Smooth muscle cell (in vitro differentiated cells): ENCODE results near the gene SP1. TPM values are rescaled to one million over a fixed set of nuclear protein-coding genes. Genes with fewer than 3 reads are reported as not detected.

Experiments
- DNase-seq: peaks from one replicate; lab custom pipeline; 2025; ENCODE audit not compliant: unreplicated experiment; lab: John Stamatoyannopoulos, UW
- H2AFZ ChIP-seq: fragments of 200-600 bp; sonication (generic); 2 replicates; pipeline ENCODE4 v1.6.0; 2016; ENCODE audit warnings: antibody characterized with exemption, low read depth, mild to moderate bottlenecking
- H3F3A ChIP-seq: fragments of 200-600 bp; sonication (generic); 2 replicates; pipeline ENCODE4 v1.6.0; 2017; ENCODE audit warnings: antibody characterized with exemption, low read depth
- H3K27ac ChIP-seq: fragments of 200-600 bp; sonication (generic); 2 replicates; pipeline ENCODE4 v1.5.1; 2016; ENCODE audit warnings: low read depth, mild to moderate bottlenecking
- H3K27me3 ChIP-seq: fragments of 200-600 bp; sonication (generic); 2 replicates; pipeline ENCODE4 v1.6.1; 2016; ENCODE audit warnings: low read depth, mild to moderate bottlenecking
- H3K36me3 ChIP-seq: fragments of 200-600 bp; sonication (generic); 2 replicates; pipeline ENCODE4 v1.5.1; 2016; ENCODE audit warnings: low read depth
- H3K4me1 ChIP-seq: fragments of 200-600 bp; sonication (generic); 2 replicates; pipeline ENCODE4 v1.5.1; 2016; ENCODE audit warnings: low read depth
- H3K4me2 ChIP-seq: fragments of 200-600 bp; sonication (generic); 2 replicates; pipeline ENCODE4 v1.6.0; 2016; ENCODE audit warnings: mild to moderate bottlenecking
- H3K4me3 ChIP-seq: fragments of 200-600 bp; sonication (generic); 2 replicates; pipeline ENCODE4 v1.5.1; 2016; ENCODE audit warnings: mild to moderate bottlenecking
- H3K79me2 ChIP-seq: fragments of 200-600 bp; sonication (generic); 2 replicates; pipeline ENCODE4 v1.6.0; 2016; ENCODE audit warnings: low read depth, mild to moderate bottlenecking
- H3K9ac ChIP-seq: fragments of 200-600 bp; sonication (generic); 2 replicates; pipeline ENCODE4 v1.6.0; 2016; ENCODE audit warnings: low read depth
- H3K9me3 ChIP-seq: fragments of 200-600 bp; sonication (generic); replicated peaks from 2 replicates; pipeline ENCODE4 v1.5.1; 2016; ENCODE audit warnings: low read depth
- H4K20me1 ChIP-seq: fragments of 200-600 bp; sonication (generic); 2 replicates; pipeline ENCODE4 v1.6.0; 2016; ENCODE audit warnings: low read depth
- WGBS: methylation state at CpG from one replicate; pipeline ENCODE4 v1.1.7; 2016; ENCODE audit warnings: low lambda C conversion rate; 5-methylcytosine and 5-hydroxymethylcytosine counted together
- polyA plus RNA-seq: library from polyadenylated mRNA; unstranded; fragments of >200 nt; fragmentation: Nextera tagmentation; extraction: Ambion mirVana; gene quantifications from 2 replicates; pipeline ENCODE4 v1.2.1, GENCODE V29; 2016
- total RNA-seq: library from RNA; depleted of rRNA; stranded (reverse); fragments of >200 nt; gene quantifications from 2 replicates; pipeline ENCODE4 v1.2.3, GENCODE V29; 2014
- TF ChIP-seq, protein P1 (sequence below): fragments of 200-600 bp; sonication (generic); IDR thresholded peaks from 2 replicates; pipeline ENCODE4 v1.5.1; 2017; ENCODE audit warnings: borderline replicate concordance, mild to moderate bottlenecking, antibody characterized with exemption; ENCODE audit not compliant: insufficient read depth, poor library complexity, severe bottlenecking

The SP1 gene
- total and polyA plus RNA-seq, 2 experiments from 2014 or later = 10.1 to 51.5 TPM

DNA sequence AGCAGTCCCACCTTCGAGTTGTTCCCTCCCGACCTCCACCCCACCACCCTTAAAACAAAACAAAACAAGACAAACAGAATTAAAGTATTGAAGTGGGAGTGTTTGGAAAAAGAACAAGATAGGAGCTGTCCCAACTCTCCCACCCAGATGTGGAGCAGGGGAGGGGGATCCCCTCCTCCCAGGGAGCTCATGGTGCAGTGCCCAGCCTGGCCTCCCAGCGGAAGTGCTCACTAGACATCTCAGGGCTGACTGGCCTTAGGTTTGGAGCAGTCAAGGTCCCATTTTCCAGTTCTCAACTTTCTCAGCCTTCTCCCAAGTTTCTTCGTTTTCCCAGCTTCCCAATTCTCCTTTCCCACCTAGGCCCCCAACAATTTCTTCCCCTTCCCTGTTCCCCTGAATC lies 46.7 kb upstream of the SP1 start:
- no peaks in the 10 kb centered on the region for H3K27me3 ChIP-seq
- TF ChIP-seq, protein P1, sequence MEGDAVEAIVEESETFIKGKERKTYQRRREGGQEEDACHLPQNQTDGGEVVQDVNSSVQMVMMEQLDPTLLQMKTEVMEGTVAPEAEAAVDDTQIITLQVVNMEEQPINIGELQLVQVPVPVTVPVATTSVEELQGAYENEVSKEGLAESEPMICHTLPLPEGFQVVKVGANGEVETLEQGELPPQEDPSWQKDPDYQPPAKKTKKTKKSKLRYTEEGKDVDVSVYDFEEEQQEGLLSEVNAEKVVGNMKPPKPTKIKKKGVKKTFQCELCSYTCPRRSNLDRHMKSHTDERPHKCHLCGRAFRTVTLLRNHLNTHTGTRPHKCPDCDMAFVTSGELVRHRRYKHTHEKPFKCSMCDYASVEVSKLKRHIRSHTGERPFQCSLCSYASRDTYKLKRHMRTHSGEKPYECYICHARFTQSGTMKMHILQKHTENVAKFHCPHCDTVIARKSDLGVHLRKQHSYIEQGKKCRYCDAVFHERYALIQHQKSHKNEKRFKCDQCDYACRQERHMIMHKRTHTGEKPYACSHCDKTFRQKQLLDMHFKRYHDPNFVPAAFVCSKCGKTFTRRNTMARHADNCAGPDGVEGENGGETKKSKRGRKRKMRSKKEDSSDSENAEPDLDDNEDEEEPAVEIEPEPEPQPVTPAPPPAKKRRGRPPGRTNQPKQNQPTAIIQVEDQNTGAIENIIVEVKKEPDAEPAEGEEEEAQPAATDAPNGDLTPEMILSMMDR = no peak
- no peaks in the 10 kb centered on the region for H3K79me2 ChIP-seq
- no peaks in the 10 kb centered on the region for H3K9me3 ChIP-seq
- H3K4me3 ChIP-seq = no peak overlapping the region
- WGBS = 92% methylated on average over 4 of the region's 4 CpGs
- no peak overlapping the region for H2AFZ ChIP-seq
- no peak for DNase-seq
- no peak overlapping the region for H3K27ac ChIP-seq
- H4K20me1 ChIP-seq = no peaks in the 10 kb centered on the region
- H3K36me3 ChIP-seq = no peaks in the 10 kb centered on the region
- peaks cover 17% of the 10 kb centered on the region for H3K4me1 ChIP-seq
- no peak overlapping the region for H3K9ac ChIP-seq
- no peaks in the 10 kb centered on the region for H3F3A ChIP-seq
- no peak overlapping the region for H3K4me2 ChIP-seq

DNA sequence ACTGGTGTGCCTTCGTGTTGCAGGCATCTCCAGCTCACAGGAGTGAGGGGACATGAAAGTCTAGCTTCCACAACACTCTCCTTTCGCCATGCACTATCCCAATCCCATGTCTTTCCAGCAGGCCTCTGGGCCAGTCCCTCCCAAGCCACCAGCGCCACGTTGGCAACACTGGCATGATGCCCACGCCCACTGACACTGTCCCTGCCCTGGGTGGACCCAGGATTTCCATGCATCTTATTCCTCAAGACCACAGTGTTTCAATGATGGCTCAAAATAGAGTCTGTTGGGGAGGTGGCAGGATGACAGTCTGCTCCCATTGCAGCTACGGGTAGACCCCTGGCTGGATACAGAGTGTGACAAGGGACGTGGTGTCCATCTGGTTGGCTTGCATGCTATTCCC lies 46.1 kb upstream of the SP1 start:
- TF ChIP-seq, protein P1 = no peak
- H3K79me2 ChIP-seq = no peaks in the 10 kb centered on the region
- no peaks in the 10 kb centered on the region for H3K36me3 ChIP-seq
- 75% methylated on average over 6 of the region's 7 CpGs for WGBS
- H3K9me3 ChIP-seq = no peaks in the 10 kb centered on the region
- no peaks in the 10 kb centered on the region for H3K27me3 ChIP-seq
- H3F3A ChIP-seq = no peaks in the 10 kb centered on the region
- no peak for DNase-seq
- H3K9ac ChIP-seq = no peak overlapping the region
- H3K4me2 ChIP-seq = no peak overlapping the region
- H3K27ac ChIP-seq = no peak overlapping the region
- no peak overlapping the region for H2AFZ ChIP-seq
- no peaks in the 10 kb centered on the region for H4K20me1 ChIP-seq
- no peak overlapping the region for H3K4me3 ChIP-seq
- peaks cover 23% of the 10 kb centered on the region for H3K4me1 ChIP-seq

DNA sequence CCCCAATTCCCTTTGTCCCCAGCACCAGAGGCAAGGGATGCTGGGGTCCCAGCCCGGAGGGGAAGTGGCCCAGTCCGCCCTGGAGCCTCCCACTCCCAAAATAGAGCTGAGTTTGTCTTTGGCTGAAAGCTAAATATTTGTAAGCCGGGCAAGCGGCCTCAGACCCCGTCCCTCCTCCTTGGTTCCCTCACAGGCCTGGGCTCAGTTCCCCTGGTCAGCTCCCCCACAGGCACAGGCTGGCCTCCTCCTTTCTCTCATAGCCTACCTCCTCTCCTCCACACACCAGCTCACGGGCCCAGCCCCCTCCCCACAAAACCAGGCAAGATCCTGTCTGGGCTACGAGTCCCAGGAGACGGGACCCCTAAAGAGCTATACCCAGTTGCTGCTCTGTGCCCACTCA lies 45.2 kb upstream of the SP1 start:
- Histone ChIP-seq H2AFZ (no peak overlapping the region), H3F3A (no peaks in the 10 kb centered on the region), H3K27me3 (no peaks in the 10 kb centered on the region), H4K20me1 (no peaks in the 10 kb centered on the region), H3K27ac (no peak overlapping the region), H3K4me3 (no peak overlapping the region), H3K4me1 (peaks cover 27% of the 10 kb centered on the region), H3K36me3 (no peaks in the 10 kb centered on the region), H3K9me3 (no peaks in the 10 kb centered on the region), H3K79me2 (no peaks in the 10 kb centered on the region), H3K4me2 (no peak overlapping the region), H3K9ac (no peak overlapping the region)
- TF ChIP-seq, protein P1 = no peak
- no peak for DNase-seq
- 81% methylated on average over 8 of the region's 8 CpGs for WGBS

DNA sequence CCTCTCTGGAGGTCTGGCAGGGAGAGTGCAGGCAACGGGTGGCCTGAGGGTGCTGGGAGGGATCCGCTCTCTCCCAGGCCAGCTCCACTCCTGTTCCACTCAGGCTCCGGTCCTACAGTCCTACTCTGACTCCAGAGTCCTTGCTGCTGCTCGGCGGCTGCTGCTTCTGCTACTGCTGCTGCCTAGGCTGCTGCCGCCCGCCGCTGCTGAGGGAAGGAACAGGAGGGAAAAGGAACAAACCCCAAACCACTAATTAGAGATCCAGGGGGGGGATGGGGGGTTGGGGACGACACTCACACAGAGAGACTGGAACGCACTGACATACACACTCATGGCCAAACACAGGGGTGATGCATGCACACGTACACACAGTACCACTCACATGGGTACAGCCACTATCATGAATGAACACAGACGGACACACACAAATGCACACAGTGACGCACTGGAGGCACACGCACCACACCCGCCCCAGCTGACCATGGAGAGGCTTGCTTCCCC lies 43.7 kb upstream of the SP1 start, which contains the start of gene SP7:
Gene SP7 (minus strand): TSS at position 174 of the 501 bp plus-strand sequence. CDS start 708 bp downstream, outside the sequence.
- Histone ChIP-seq H3K4me3 (no peak within 1 kb of the TSS), H2AFZ (no peak within 1 kb of the TSS), H3K27me3 (no peaks in the 10 kb centered on the region), H3K27ac (no peak within 1 kb of the TSS), H3K9me3 (no peaks in the 10 kb centered on the region), H3K9ac (no peak within 1 kb of the TSS), H3K4me2 (no peak within 1 kb of the TSS), H3K4me1 (peaks cover 27% of the 10 kb centered on the region), H3K79me2 (no peaks in the 10 kb centered on the region), H3F3A (peaks cover 11% of the 10 kb centered on the region), H4K20me1 (no peaks in the 10 kb centered on the region), H3K36me3 (no peaks in the 10 kb centered on the region)
- WGBS = 68% methylated on average over 12 of the region's 15 CpGs
- TF ChIP-seq, protein P1 = no peak
- no peak for DNase-seq
